Uterus (tissue), 4 donors: ENCODE data around the gene ITIH5. TPM values are rescaled to one million over a fixed set of nuclear protein-coding genes. Genes with fewer than 3 reads are reported as not detected.

Experiments used
- DNase-seq, 2 donors: peaks; one replicate each; pipeline ENCODE4 v3.0.0-alpha.2; 2019 to 2020
- H3K27ac ChIP-seq, 2 donors: fragments of 200-600 bp; sonication (generic); 1 replicate in 1 of 2; 2 replicates in 1 of 2; pipeline ENCODE4 v1.5.1; 2016 to 2018
- H3K27me3 ChIP-seq, 2 donors: fragments of 200-600 bp; sonication (generic); one replicate each; pipeline ENCODE4 v1.5.1; 2018 to 2019; ENCODE audit warnings: control low read depth in 1 of 2
- H3K36me3 ChIP-seq, 2 donors: fragments of 200-600 bp; sonication (generic); one replicate each; pipeline ENCODE4 v1.5.1; 2019; ENCODE audit warnings: control low read depth in 1 of 2
- H3K4me1 ChIP-seq, 2 donors: fragments of 200-600 bp; sonication (generic); one replicate each; pipeline ENCODE4 v1.5.1; 2018 to 2019; ENCODE audit warnings: control low read depth in 1 of 2
- H3K4me3 ChIP-seq, 2 donors: fragments of 200-600 bp; sonication (generic); 1 replicate in 1 of 2; 2 replicates in 1 of 2; pipeline ENCODE4 v1.5.1; 2018 to 2019; ENCODE audit warnings: mild to moderate bottlenecking in 1 of 2
- H3K9me3 ChIP-seq, 2 donors: fragments of 200-600 bp; sonication (generic); one replicate each; pipeline ENCODE4 v1.5.1; 2019; ENCODE audit warnings: control low read depth in 1 of 2
- CTCF ChIP-seq, 4 experiments: fragments of 200-600 bp in 2 of 4; fragments of 450-650 bp in 2 of 4; sonication (generic) in 2 of 4; IDR thresholded peaks; one replicate each; pipeline ENCODE4 v1.5.1; 2016 to 2019; ENCODE audit warnings: antibody characterized with exemption in 4 of 4, mild to moderate bottlenecking in 2 of 4, moderate library complexity in 1 of 4
- POLR2A ChIP-seq, 2 donors: fragments of 450-650 bp; IDR thresholded peaks; one replicate each; pipeline ENCODE4 v1.6.1; 2016; ENCODE audit warnings: antibody characterized with exemption in 2 of 2, mild to moderate bottlenecking in 1 of 2, moderate library complexity in 1 of 2
- intact Hi-C: fragments of 100-400 bp; cut with DNase I; formaldehyde crosslinking; loops from one replicate; pipeline ENCODE4 v1.15.1; 2023; ENCODE audit warnings: low total_unique reads
- total RNA-seq, 4 donors: library from RNA; depleted of rRNA in 3 of 4; stranded (reverse); fragments of >200 nt in 3 of 4; gene quantifications; one replicate each; pipeline versions ENCODE4 v1.1.0 to v1.2.4, GENCODE V29; 2014 to 2023
- donor health status: DM: yes; HTN: yes; CAD: no.

The ITIH5 gene
- total RNA-seq, 4 donors from 2014 or later: 8.4 to 32.9 (median 16.9) TPM

DNA sequence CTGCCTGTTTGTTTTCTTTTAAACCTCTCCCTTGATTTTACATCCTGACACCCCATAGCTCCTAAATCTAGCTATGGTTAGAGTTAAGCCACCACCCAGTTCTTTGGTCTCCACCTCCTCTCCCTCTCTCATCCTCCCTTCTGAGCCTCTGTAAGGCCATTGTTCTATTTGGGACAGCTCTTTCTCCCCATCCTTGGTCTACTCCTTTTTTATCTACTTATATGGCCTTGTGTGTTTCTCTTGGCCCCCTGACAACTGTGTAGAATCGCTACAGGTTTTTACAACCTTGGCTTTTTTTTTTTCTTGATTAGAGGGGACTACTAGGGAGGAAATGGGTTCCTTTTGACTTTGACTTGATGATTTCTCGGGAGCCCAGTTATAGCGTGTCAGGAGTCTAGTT, 3.4 kb upstream of the ITIH5 start:
- Histone ChIP-seq H3K27me3 (no peaks in the 10 kb centered on the region), H3K27ac (no peak overlapping the region), H3K4me1 (no peaks in the 10 kb centered on the region), H3K9me3 (no peaks in the 10 kb centered on the region), H3K4me3 (no peak overlapping the region), H3K36me3 (no peaks in the 10 kb centered on the region)
- no peak for DNase-seq
- intact Hi-C loops: no loop called here
- TF ChIP-seq CTCF (IDR thresholded peaks at IDR 0.05) (no peak), POLR2A (IDR thresholded peaks at IDR 0.05) (no peak)

GRCh38 chr10:7667262-7668141, 736 bp upstream of the ITIH5 start:
- H3K36me3 ChIP-seq: no peaks in the 10 kb centered on the region
- no peaks in the 10 kb centered on the region for H3K4me1 ChIP-seq
- no peak for TF ChIP-seq POLR2A (IDR thresholded peaks at IDR 0.05)
- H3K4me3 ChIP-seq: peak overlapping the region; percentile 31 to 49
- no peaks in the 10 kb centered on the region for H3K27me3 ChIP-seq
- intact Hi-C loops: no loop called here
- peak overlapping the region; percentile 52 to 73 for H3K27ac ChIP-seq
- peak; percentile 28 to 36 for DNase-seq
- no peaks in the 10 kb centered on the region for H3K9me3 ChIP-seq

DNA sequence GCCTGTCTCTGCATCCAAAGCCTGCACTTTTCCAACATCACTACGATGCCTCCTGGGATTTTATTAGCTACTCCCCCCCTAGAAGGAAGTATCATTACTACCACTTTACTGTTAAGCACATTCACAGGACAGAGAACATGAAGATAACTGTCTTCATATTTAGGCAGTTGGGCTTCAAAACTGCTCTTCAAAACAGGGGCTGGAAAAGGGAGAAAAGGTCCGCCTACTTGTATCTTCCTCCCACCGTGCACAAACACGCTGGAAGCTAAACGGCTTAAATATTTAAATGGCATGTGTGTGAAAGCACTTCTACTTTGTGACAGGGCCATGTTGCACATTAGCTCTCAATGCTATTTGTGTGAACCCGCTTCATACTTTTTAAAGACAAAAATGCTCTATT, 999 bp downstream of the ITIH5 start:
- H3K27me3 ChIP-seq: no peaks in the 10 kb centered on the region
- no peaks in the 10 kb centered on the region for H3K9me3 ChIP-seq
- TF ChIP-seq CTCF (IDR thresholded peaks at IDR 0.05) (no peak), POLR2A (IDR thresholded peaks at IDR 0.05) (no peak)
- DNase-seq: no peak
- H3K4me1 ChIP-seq: no peaks in the 10 kb centered on the region
- H3K4me3 ChIP-seq: peak overlapping the region; percentile 64 to 66
- intact Hi-C loops: no loop called here
- no peak overlapping the region for H3K27ac ChIP-seq
- H3K36me3 ChIP-seq: no peaks in the 10 kb centered on the region

GRCh38 chr10:7664707-7665106, 2.1 kb downstream of the ITIH5 start:
- H3K27ac ChIP-seq: no peak overlapping the region
- no peaks in the 10 kb centered on the region for H3K9me3 ChIP-seq
- no peaks in the 10 kb centered on the region for H3K36me3 ChIP-seq
- H3K27me3 ChIP-seq: no peaks in the 10 kb centered on the region
- H3K4me3 ChIP-seq: no peak overlapping the region
- intact Hi-C loops: no loop called here
- DNase-seq: no peak
- H3K4me1 ChIP-seq: no peaks in the 10 kb centered on the region
- no peak for TF ChIP-seq CTCF (IDR thresholded peaks at IDR 0.05)
- no peak for TF ChIP-seq POLR2A (IDR thresholded peaks at IDR 0.05)

GRCh38 chr10:7662522-7662921, 4.2 kb downstream of the ITIH5 start:
- H3K27ac ChIP-seq: no peak overlapping the region
- intact Hi-C loops: no loop called here
- H3K4me1 ChIP-seq: no peaks in the 10 kb centered on the region
- TF ChIP-seq POLR2A (IDR thresholded peaks at IDR 0.05) (no peak), CTCF (IDR thresholded peaks at IDR 0.05) (no peak)
- DNase-seq: no peak
- H3K9me3 ChIP-seq: no peaks in the 10 kb centered on the region
- no peaks in the 10 kb centered on the region for H3K36me3 ChIP-seq
- H3K27me3 ChIP-seq: no peaks in the 10 kb centered on the region
- H3K4me3 ChIP-seq: no peak overlapping the region
